ENCODE measurements around the gene SCN9A. TPM values are rescaled to one million over a fixed set of nuclear protein-coding genes. Genes with fewer than 3 reads are reported as not detected.

The SCN9A gene
- total RNA-seq, 1 experiment from 2014 or later, result 3.4 TPM

- Histone ChIP-seq H3K27ac (no peak overlapping the region), H3K9me2 (ENCODE audit: insufficient read depth) (no peaks in the 10 kb centered on the region), H3K9me3 (ENCODE audit: insufficient read depth, low read depth) (no peaks in the 10 kb centered on the region), H3K4me2 (no peak overlapping the region), H3K4me1 (replicated peaks; ENCODE audit: insufficient read depth) (no peaks in the 10 kb centered on the region), H2AFZ (no peak overlapping the region), H4K20me1 (ENCODE audit: insufficient read depth) (no peaks in the 10 kb centered on the region), H3K4me3 (no peak overlapping the region), H3F3A (ENCODE audit: insufficient read depth, low read depth) (no peaks in the 10 kb centered on the region), H3K79me2 (ENCODE audit: low read depth) (no peaks in the 10 kb centered on the region), H3K27me3 (ENCODE audit: insufficient read depth, low read depth) (no peaks in the 10 kb centered on the region), H3K36me3 (ENCODE audit: low read depth) (no peaks in the 10 kb centered on the region)
- intact Hi-C loops (cut with micrococcal nuclease; ENCODE audit: unreplicated experiment), result no loop called here
- TF ChIP-seq EZH2 (IDR thresholded peaks at IDR 0.05; ENCODE audit: low read depth) (no peak), CTCF (conservative IDR thresholded peaks at IDR 0.05) (no peak)
- DNase-seq, result no peak
- ChIA-PET CTCF (no interaction called here), POLR2A (ENCODE audit: unreplicated experiment) (no interaction called here)
- no TSS peak for BruUV-seq (replicated peaks)
Measured at GRCh38 chr2:166394245-166394644, 18.5 kb upstream of the SCN9A start.

- no peak for DNase-seq
- no TSS peak for BruUV-seq (replicated peaks)
- no peak overlapping the region for H3K4me2 ChIP-seq
- no peaks in the 10 kb centered on the region for H3K9me3 ChIP-seq (ENCODE audit: insufficient read depth, low read depth)
- H3K4me3 ChIP-seq, result no peak overlapping the region
- TF ChIP-seq EZH2 (IDR thresholded peaks at IDR 0.05; ENCODE audit: low read depth) (no peak), CTCF (conservative IDR thresholded peaks at IDR 0.05) (no peak)
- ChIA-PET POLR2A (ENCODE audit: unreplicated experiment) (no interaction called here), CTCF (no interaction called here)
- H3K27me3 ChIP-seq (ENCODE audit: insufficient read depth, low read depth), result no peaks in the 10 kb centered on the region
- H3K4me1 ChIP-seq (replicated peaks; ENCODE audit: insufficient read depth), result no peaks in the 10 kb centered on the region
- H3K79me2 ChIP-seq (ENCODE audit: low read depth), result no peaks in the 10 kb centered on the region
- no peak overlapping the region for H2AFZ ChIP-seq
- H3K36me3 ChIP-seq (ENCODE audit: low read depth), result no peaks in the 10 kb centered on the region
- H3K27ac ChIP-seq, result no peak overlapping the region
- intact Hi-C loops (cut with micrococcal nuclease; ENCODE audit: unreplicated experiment), result no loop called here
- H3K9me2 ChIP-seq (ENCODE audit: insufficient read depth), result no peaks in the 10 kb centered on the region
- H3F3A ChIP-seq (ENCODE audit: insufficient read depth, low read depth), result no peaks in the 10 kb centered on the region
- no peaks in the 10 kb centered on the region for H4K20me1 ChIP-seq (ENCODE audit: insufficient read depth)
Measured at GRCh38 chr2:166393008-166393407, 17.3 kb upstream of the SCN9A start.

- no peaks in the 10 kb centered on the region for H3K4me1 ChIP-seq (replicated peaks; ENCODE audit: insufficient read depth)
- H3F3A ChIP-seq (ENCODE audit: insufficient read depth, low read depth), result no peaks in the 10 kb centered on the region
- H3K9me3 ChIP-seq (ENCODE audit: insufficient read depth, low read depth), result no peaks in the 10 kb centered on the region
- no peaks in the 10 kb centered on the region for H4K20me1 ChIP-seq (ENCODE audit: insufficient read depth)
- POLR2A ChIA-PET (ENCODE audit: unreplicated experiment), result no interaction called here
- H3K4me3 ChIP-seq, result no peak overlapping the region
- no peaks in the 10 kb centered on the region for H3K79me2 ChIP-seq (ENCODE audit: low read depth)
- BruUV-seq (replicated peaks), result no TSS peak
- TF ChIP-seq EZH2 (IDR thresholded peaks at IDR 0.05; ENCODE audit: low read depth), result no peak
- TF ChIP-seq CTCF (conservative IDR thresholded peaks at IDR 0.05), result no peak
- H3K27me3 ChIP-seq (ENCODE audit: insufficient read depth, low read depth), result no peaks in the 10 kb centered on the region
- no peak overlapping the region for H2AFZ ChIP-seq
- H3K27ac ChIP-seq, result no peak overlapping the region
- intact Hi-C loops (cut with micrococcal nuclease; ENCODE audit: unreplicated experiment), result no loop called here
- no peak for DNase-seq
- no peak overlapping the region for H3K4me2 ChIP-seq
- no peaks in the 10 kb centered on the region for H3K9me2 ChIP-seq (ENCODE audit: insufficient read depth)
- H3K36me3 ChIP-seq (ENCODE audit: low read depth), result no peaks in the 10 kb centered on the region
- CTCF ChIA-PET, result no interaction called here
Measured at GRCh38 chr2:166388481-166389070, 12.8 kb upstream of the SCN9A start.

Measured in PC-9 (cell line).